ENCODE data around the gene RASGRP3. TPM values are rescaled to one million over a fixed set of nuclear protein-coding genes. Genes with fewer than 3 reads are reported as not detected.

Gene RASGRP3
- total and polyA plus RNA-seq, 2 donors (not counting 3 experiments of a cell fraction or from before 2014, with no cell fraction given): 16.0 to 39.6 TPM

- Histone ChIP-seq H4K20me1 (replicated peaks; ENCODE audit: control insufficient read depth, extremely low read depth, insufficient read depth, low read length) (no peaks in the 10 kb centered on the region), H3K36me3 (ENCODE audit: control insufficient read depth in 2 of 2, extremely low read depth in 1 of 2, insufficient read depth in 2 of 2, low read length in 2 of 2) (no peaks in the 10 kb centered on the region), H3K9me1 (replicated peaks; ENCODE audit: control insufficient read depth, extremely low read depth, insufficient read depth, low read length) (no peaks in the 10 kb centered on the region), H3K9me3 (replicated peaks; ENCODE audit: control insufficient read depth, insufficient read depth, low read length) (no peaks in the 10 kb centered on the region), H2AFZ (ENCODE audit: low read depth, low read length) (no peak overlapping the region), H3K4me2 (ENCODE audit: insufficient read depth, low read length) (no peak overlapping the region), H3K27me3 (ENCODE audit: control insufficient read depth in 2 of 2, insufficient read depth in 2 of 2, low read length in 2 of 2) (peaks cover 0 to 4% of the 10 kb centered on the region in 2 experiments), H3K4me3 (replicated peaks in 1 of 3; ENCODE audit: insufficient read depth in 1 of 3, low read depth in 1 of 3, low read length in 3 of 3) (no peak overlapping the region), H3K9ac (replicated peaks; ENCODE audit: extremely low read depth, insufficient read depth, low read length) (no peak overlapping the region), H3K27ac (ENCODE audit: insufficient read depth, low read depth, low read length) (no peak overlapping the region), H3K79me2 (ENCODE audit: control insufficient read depth, insufficient read depth, low read length) (no peaks in the 10 kb centered on the region), H3K4me1 (ENCODE audit: control insufficient read depth, extremely low read depth, insufficient read depth, low read length) (peaks cover 19% of the 10 kb centered on the region)
- no peak for DNase-seq (ENCODE audit: low read depth, low spot score)
- no TSS peak for BruUV-seq (replicated peaks)
- intact Hi-C loops (cut with micrococcal nuclease) (loop anchor here (10.0 kb wide), 1 partner anchor 878 kb away; no protein-coding TSS in a partner anchor), dilution Hi-C loops (cut with MboI; ENCODE audit: extremely low pct_ligation_motif_present, low sequenced_read_pairs) (no loop called here)
- ChIA-PET POLR2A (no interaction called here), CTCF (interaction anchor here (0.9 to 3.8 kb wide), 5 partner anchors 9 to 150 kb away, joined by 5 to 20 read pairs (median 8); no protein-coding TSS in a partner anchor)
- TF ChIP-seq FOS (IDR thresholded peaks at IDR 0.05; ENCODE audit: borderline replicate concordance, insufficient read depth, low read length) (no peak), MAX (IDR thresholded peaks at IDR 0.05; ENCODE audit: insufficient read depth, insufficient read length) (no peak), EZH2 (IDR thresholded peaks at IDR 0.05; ENCODE audit: borderline replicate concordance, low read depth, low read length, severe bottlenecking) (no peak), POLR2AphosphoS5 (IDR thresholded peaks at IDR 0.05; ENCODE audit: insufficient read depth, low read depth, low read length) (no peak), JUN (IDR thresholded peaks at IDR 0.05; ENCODE audit: borderline replicate concordance, insufficient read depth, insufficient read length, low read depth) (no peak), POLR2A (IDR thresholded peaks at IDR 0.05; ENCODE audit: low read depth, low read length) (no peak)
- TF ChIP-seq, protein P1, sequence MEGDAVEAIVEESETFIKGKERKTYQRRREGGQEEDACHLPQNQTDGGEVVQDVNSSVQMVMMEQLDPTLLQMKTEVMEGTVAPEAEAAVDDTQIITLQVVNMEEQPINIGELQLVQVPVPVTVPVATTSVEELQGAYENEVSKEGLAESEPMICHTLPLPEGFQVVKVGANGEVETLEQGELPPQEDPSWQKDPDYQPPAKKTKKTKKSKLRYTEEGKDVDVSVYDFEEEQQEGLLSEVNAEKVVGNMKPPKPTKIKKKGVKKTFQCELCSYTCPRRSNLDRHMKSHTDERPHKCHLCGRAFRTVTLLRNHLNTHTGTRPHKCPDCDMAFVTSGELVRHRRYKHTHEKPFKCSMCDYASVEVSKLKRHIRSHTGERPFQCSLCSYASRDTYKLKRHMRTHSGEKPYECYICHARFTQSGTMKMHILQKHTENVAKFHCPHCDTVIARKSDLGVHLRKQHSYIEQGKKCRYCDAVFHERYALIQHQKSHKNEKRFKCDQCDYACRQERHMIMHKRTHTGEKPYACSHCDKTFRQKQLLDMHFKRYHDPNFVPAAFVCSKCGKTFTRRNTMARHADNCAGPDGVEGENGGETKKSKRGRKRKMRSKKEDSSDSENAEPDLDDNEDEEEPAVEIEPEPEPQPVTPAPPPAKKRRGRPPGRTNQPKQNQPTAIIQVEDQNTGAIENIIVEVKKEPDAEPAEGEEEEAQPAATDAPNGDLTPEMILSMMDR (IDR thresholded peaks at IDR 0.05; ENCODE audit: extremely low read depth in 1 of 2, insufficient read depth in 1 of 2, low read depth in 1 of 2, low read length in 2 of 2): no peak
- no peak for FAIRE-seq
Measured at GRCh38 chr2:33432871-33433270, 43.6 kb upstream of the RASGRP3 start.

All from endothelial cell of umbilical vein (primary cell).